K562 (cell line): ENCODE data around the gene GSTM2.

Experiments
- BHLHE40 ChIP-seq: IDR thresholded peaks from 2 replicates; pipeline ENCODE4 v1.6.1; 2011; ENCODE audit warnings: low read length, improper control_type of control experiment
- CTCF ChIP-seq, 3 experiments: IDR thresholded peaks in 2 of 3; conservative IDR thresholded peaks in 1 of 3; 2 replicates each; pipeline ENCODE4 v1.5.1; 2011 to 2012; ENCODE audit warnings: low read length in 3 of 3, mild to moderate bottlenecking in 3 of 3, control low read depth in 2 of 3, improper control_type of control experiment in 1 of 3, inconsistent platforms in 1 of 3, low read depth in 1 of 3, mixed read lengths in 1 of 3, moderate library complexity in 1 of 3; ENCODE audit not compliant: insufficient read depth in 2 of 3
- MAX ChIP-seq: sonication (generic); formaldehyde crosslinking; IDR thresholded peaks from 2 replicates; pipeline ENCODE4 v1.9.0; 2022; ENCODE audit warnings: mild to moderate bottlenecking, missing genetic modification reagents
- MAZ ChIP-seq, 2 experiments: fragments of 450-650 bp in 1 of 2; sonication (generic) in 1 of 2; formaldehyde crosslinking; IDR thresholded peaks in 1 of 2; conservative IDR thresholded peaks in 1 of 2; 2 replicates each; pipeline versions ENCODE4 v1.4.0 to v1.5.0; 2020; ENCODE audit warnings: mild to moderate bottlenecking in 1 of 2, missing genetic modification reagents in 1 of 2
- MTA3 ChIP-seq: fragments of 450-650 bp; formaldehyde crosslinking; IDR thresholded peaks from 2 replicates; pipeline ENCODE4 v1.6.1; 2017; ENCODE audit warnings: mild to moderate bottlenecking, borderline replicate concordance
- PRMT5 ChIP-seq: sonication (generic); formaldehyde crosslinking; IDR thresholded peaks from 2 replicates; pipeline ENCODE4 v1.5.0; 2020; ENCODE audit warnings: missing genetic modification reagents
- THRA ChIP-seq: fragments of 450-650 bp; IDR thresholded peaks from 2 replicates; pipeline ENCODE4 v1.6.1; 2017; ENCODE audit warnings: mild to moderate bottlenecking, moderate library complexity
- ZBTB33 ChIP-seq: sonication (generic); formaldehyde crosslinking; IDR thresholded peaks from 2 replicates; pipeline ENCODE4 v1.8.1; 2023; ENCODE audit warnings: mild to moderate bottlenecking, missing genetic modification reagents
- ZBTB7A ChIP-seq: IDR thresholded peaks from 2 replicates; pipeline ENCODE4 v1.6.1; 2011; ENCODE audit warnings: low read depth, mild to moderate bottlenecking, low read length, moderate library complexity, borderline replicate concordance; ENCODE audit not compliant: control insufficient read depth
- ZNF217 ChIP-seq: sonication (generic); formaldehyde crosslinking; IDR thresholded peaks from 2 replicates; pipeline ENCODE4 v1.8.0; 2022; ENCODE audit warnings: mild to moderate bottlenecking, missing genetic modification reagents
- ZNF263 ChIP-seq: sonication (generic); formaldehyde crosslinking; IDR thresholded peaks from 2 replicates; pipeline ENCODE4 v1.8.0; 2022; ENCODE audit warnings: mild to moderate bottlenecking, missing genetic modification reagents, borderline replicate concordance
- ZNF274 ChIP-seq: IDR thresholded peaks from 2 replicates; pipeline ENCODE4 v1.6.1; 2011; ENCODE audit warnings: low read depth, mild to moderate bottlenecking, low read length, moderate library complexity, borderline replicate concordance

GRCh38 chr1:109629372-109630030 is 38.4 kb upstream of the GSTM2 start:
- TF ChIP-seq ZBTB7A (no peak), ZBTB33 (CRISPR knock-in tag) (no peak), BHLHE40 (no peak), CTCF (IDR thresholded peaks at IDR 0.05 in 2 of 3, conservative IDR thresholded peaks at IDR 0.05 in 1 of 3; ENCODE audit: insufficient read depth in 2 of 3, low read depth in 1 of 3, low read length in 3 of 3) (no peak), MAX (no peak), PRMT5 (CRISPR knock-in tag) (no peak), ZNF217 (no peak), MTA3 (no peak), MAZ (CRISPR knock-in tag; conservative IDR thresholded peaks at IDR 0.05 in 1 of 2, IDR thresholded peaks at IDR 0.05 in 1 of 2) (no peak), THRA (no peak), ZNF263 (CRISPR knock-in tag) (no peak), ZNF274 (no peak)
